Progenitor cell of endocrine pancreas (in vitro differentiated cells): ENCODE measurements around the gene ARMS2. TPM values are rescaled to one million over a fixed set of nuclear protein-coding genes. Genes with fewer than 3 reads are reported as not detected.

Experiments used
- DNase-seq: peaks from one replicate; pipeline ENCODE4 v3.0.0; 2021; ENCODE audit warnings: low spot score; ENCODE audit not compliant: unreplicated experiment
- H3K27ac Mint-ChIP-seq: 2 replicates; pipeline ENCODE4 v1.8.0; 2021; ENCODE audit warnings: mild to moderate bottlenecking, moderate library complexity, mixed read lengths
- H3K27me3 Mint-ChIP-seq: 2 replicates; pipeline ENCODE4 v1.8.0; 2021; ENCODE audit warnings: mixed read lengths
- H3K36me3 Mint-ChIP-seq: 2 replicates; pipeline ENCODE4 v1.8.0; 2022; ENCODE audit warnings: mixed read lengths; ENCODE audit not compliant: insufficient read depth
- H3K4me1 Mint-ChIP-seq: 2 replicates; pipeline ENCODE4 v1.8.0; 2021; ENCODE audit warnings: low read depth, mixed read lengths
- H3K4me3 Mint-ChIP-seq: 2 replicates; pipeline ENCODE4 v1.8.0; 2021; ENCODE audit warnings: low read depth, mild to moderate bottlenecking, moderate library complexity, mixed read lengths
- H3K9me3 Mint-ChIP-seq: 2 replicates; pipeline ENCODE4 v1.8.0; 2021; ENCODE audit warnings: low read depth, mixed read lengths
- CTCF ChIP-seq: fragments of 200-600 bp; sonication (generic); IDR thresholded peaks from one replicate; pipeline ENCODE4 v1.5.0; 2021; ENCODE audit warnings: antibody characterized with exemption, mild to moderate bottlenecking; ENCODE audit not compliant: unreplicated experiment
- total RNA-seq: library from RNA; stranded (reverse); gene quantifications from 2 replicates; pipeline ENCODE4 v1.2.1, GENCODE V29; 2021

The ARMS2 gene
- total RNA-seq, 1 donor from 2014 or later = not detected

DNA sequence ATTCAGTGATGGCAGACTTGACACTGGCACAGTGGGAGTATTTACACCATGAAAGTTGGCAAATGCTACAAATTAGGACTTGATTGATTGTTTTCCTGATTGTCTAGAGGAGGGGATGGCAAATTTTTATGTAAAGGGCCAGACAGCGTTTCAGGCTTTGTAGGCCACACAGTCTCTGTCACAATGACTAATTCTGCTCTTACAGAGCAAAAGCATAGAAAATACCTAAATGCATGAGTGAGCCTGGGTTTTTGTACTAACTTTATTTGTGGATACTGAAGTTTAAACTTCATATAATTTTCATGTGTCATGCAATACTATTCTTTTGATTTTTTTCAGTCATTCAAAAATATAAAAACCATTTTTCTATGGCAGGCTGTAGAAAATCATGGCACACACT is 9.0 kb upstream of the ARMS2 start:
- H3K27ac Mint-ChIP-seq = no peak overlapping the region
- H3K36me3 Mint-ChIP-seq = no peaks in the 10 kb centered on the region
- TF ChIP-seq CTCF = no peak
- no peak overlapping the region for H3K4me3 Mint-ChIP-seq
- peaks cover 5% of the 10 kb centered on the region for H3K9me3 Mint-ChIP-seq
- DNase-seq = no peak
- H3K4me1 Mint-ChIP-seq = no peaks in the 10 kb centered on the region
- H3K27me3 Mint-ChIP-seq = peaks cover 4% of the 10 kb centered on the region

DNA sequence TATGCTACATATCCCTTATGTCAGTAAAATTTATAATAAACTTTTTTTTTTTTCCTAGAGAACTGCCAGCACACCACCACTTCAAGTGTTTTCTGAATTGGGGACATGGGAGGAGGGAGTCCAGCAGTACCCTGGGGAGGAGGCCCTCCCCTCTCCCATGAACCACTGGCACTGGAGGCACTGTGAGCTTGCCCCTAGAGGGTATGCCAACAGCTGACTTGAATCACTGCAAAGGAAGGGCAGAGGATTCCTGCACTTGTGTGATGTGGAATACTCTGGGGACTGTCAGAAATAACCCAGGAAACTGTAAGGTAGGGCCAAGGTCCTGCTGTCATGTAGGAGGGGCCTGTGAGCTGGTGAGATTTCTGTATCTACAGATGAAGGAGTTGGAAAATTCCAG is 8.5 kb upstream of the ARMS2 start:
- Mint-ChIP-seq H3K27me3 (peaks cover 8% of the 10 kb centered on the region), H3K9me3 (peaks cover 5% of the 10 kb centered on the region), H3K36me3 (no peaks in the 10 kb centered on the region), H3K4me3 (no peak overlapping the region), H3K4me1 (no peaks in the 10 kb centered on the region), H3K27ac (no peak overlapping the region)
- DNase-seq = no peak
- no peak for TF ChIP-seq CTCF

DNA sequence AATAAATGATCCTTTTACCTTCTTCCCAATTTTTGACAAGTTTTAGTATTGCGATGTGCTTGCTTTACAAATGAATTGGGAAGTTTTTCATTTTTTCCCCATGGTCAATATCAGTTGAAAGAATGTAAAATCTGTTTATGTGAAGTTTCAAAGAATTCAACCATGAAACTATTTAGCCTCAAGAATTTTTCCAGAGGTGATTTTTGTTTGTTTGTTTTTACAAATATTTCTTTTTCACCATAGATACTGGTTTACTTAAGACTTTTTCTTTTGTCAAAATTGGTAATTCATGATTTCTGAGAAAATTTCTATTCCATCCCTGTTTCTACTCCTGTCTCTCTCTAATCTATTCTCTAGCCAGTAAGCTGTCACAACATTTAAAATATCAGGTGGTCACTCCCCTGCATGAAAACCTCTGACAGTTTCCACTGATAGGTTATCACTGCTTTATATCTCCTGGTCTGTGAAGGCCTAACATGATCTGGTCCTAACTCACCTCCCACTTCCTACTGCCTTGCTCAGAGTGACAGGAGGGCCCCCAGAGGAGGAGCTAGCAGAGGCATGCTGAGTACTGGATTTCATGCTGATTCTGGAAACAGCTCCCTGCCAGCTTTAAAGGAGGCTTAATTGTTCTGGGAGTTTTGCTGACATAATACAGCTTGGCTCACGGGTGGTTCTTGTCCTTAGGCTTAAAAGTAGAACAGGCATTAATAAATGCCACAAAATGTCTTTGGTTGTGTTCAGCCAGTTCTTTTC is 7.6 kb upstream of the ARMS2 start:
- Mint-ChIP-seq H3K4me1 (no peaks in the 10 kb centered on the region), H3K27me3 (peaks cover 12% of the 10 kb centered on the region), H3K27ac (no peak overlapping the region), H3K9me3 (peaks cover 5% of the 10 kb centered on the region), H3K36me3 (no peaks in the 10 kb centered on the region), H3K4me3 (no peak overlapping the region)
- no peak for DNase-seq
- no peak for TF ChIP-seq CTCF

GRCh38 chr10:122448600-122448999 is 5.9 kb upstream of the ARMS2 start:
- no peaks in the 10 kb centered on the region for H3K36me3 Mint-ChIP-seq
- no peak overlapping the region for H3K4me3 Mint-ChIP-seq
- DNase-seq = no peak
- no peaks in the 10 kb centered on the region for H3K4me1 Mint-ChIP-seq
- H3K9me3 Mint-ChIP-seq = peaks cover 5% of the 10 kb centered on the region
- H3K27ac Mint-ChIP-seq = no peak overlapping the region
- TF ChIP-seq CTCF = no peak
- peaks cover 12% of the 10 kb centered on the region for H3K27me3 Mint-ChIP-seq

DNA sequence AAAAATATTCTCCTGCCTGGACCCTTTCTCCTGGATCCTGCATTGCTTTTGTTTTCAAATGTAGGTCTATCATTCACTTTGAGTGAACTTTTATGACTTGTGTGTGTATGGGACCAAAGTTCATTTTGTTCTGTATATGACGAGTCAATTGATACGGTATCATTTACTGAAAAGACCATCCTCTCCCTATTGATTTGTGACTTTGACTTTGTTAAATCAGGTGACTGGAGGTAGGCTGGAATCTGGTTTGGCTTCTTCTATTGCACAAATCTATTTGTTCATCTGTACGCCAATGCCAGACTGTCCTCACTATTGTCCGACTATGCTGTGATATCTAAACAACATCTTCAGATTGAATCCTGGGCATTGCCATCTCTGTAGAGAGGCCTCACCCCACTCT is 5.3 kb upstream of the ARMS2 start:
- Mint-ChIP-seq H3K4me3 (no peak overlapping the region), H3K4me1 (no peaks in the 10 kb centered on the region), H3K9me3 (peaks cover 5% of the 10 kb centered on the region), H3K27ac (no peak overlapping the region), H3K27me3 (peaks cover 12% of the 10 kb centered on the region), H3K36me3 (no peaks in the 10 kb centered on the region)
- no peak for TF ChIP-seq CTCF
- no peak for DNase-seq
